Bronchial epithelial cell (primary cell): ENCODE measurements around the gene SLC38A9. TPM values are rescaled to one million over a fixed set of nuclear protein-coding genes. Genes with fewer than 3 reads are reported as not detected.
A peak's percentile ranks its signal among the peaks of the same experiment; 100 is the strongest.

ENCODE experiments used
- DNase-seq: peaks from one replicate; pipeline ENCODE4 v3.0.0-alpha.2; 2010; ENCODE audit warnings: low read depth
- FAIRE-seq: peaks from 2 replicates; lab custom pipeline; 2011; peaks lifted over from hg19 to GRCh38; lab: Jason Lieb, UNC
- H3K27me3 ChIP-seq: 2 replicates; pipeline ENCODE4 v1.5.1; 2011; ENCODE audit warnings: low read length; ENCODE audit not compliant: control insufficient read depth, insufficient read depth
- H3K36me3 ChIP-seq: 2 replicates; pipeline ENCODE4 v1.5.1; 2011; ENCODE audit warnings: low read length; ENCODE audit not compliant: control insufficient read depth, insufficient read depth
- H3K4me3 ChIP-seq: 2 replicates; pipeline ENCODE4 v1.5.1; 2011; ENCODE audit warnings: mild to moderate bottlenecking, low read depth, low read length, control low read depth
- CTCF ChIP-seq: IDR thresholded peaks from 2 replicates; pipeline ENCODE4 v1.5.1; 2011; ENCODE audit warnings: mild to moderate bottlenecking, moderate library complexity, low read length, control low read depth, inconsistent platforms; ENCODE audit not compliant: insufficient read depth, severe bottlenecking
- total RNA-seq: library from RNA; depleted of rRNA; stranded (reverse); fragments of >200 nt; gene quantifications from 2 replicates; pipeline ENCODE4 v1.2.1, GENCODE V29; 2014

Gene SLC38A9
- total RNA-seq, 1 donor from 2014 or later: 32.4 TPM

GRCh38 chr5:55600497-55601203 is 111.5 kb downstream of the SLC38A9 start:
- H3K27me3 ChIP-seq: no peaks in the 10 kb centered on the region
- H3K36me3 ChIP-seq: no peaks in the 10 kb centered on the region
- no peak for TF ChIP-seq CTCF
- no peak for FAIRE-seq
- no peak for DNase-seq
- H3K4me3 ChIP-seq: no peak overlapping the region

- FAIRE-seq: no peak
- Histone ChIP-seq H3K27me3 (no peaks in the 10 kb centered on the region), H3K4me3 (no peak overlapping the region), H3K36me3 (no peaks in the 10 kb centered on the region)
- DNase-seq: no peak
- no peak for TF ChIP-seq CTCF
Measured at GRCh38 chr5:55600086-55600485, 112.0 kb downstream of the SLC38A9 start.

GRCh38 chr5:55599148-55600050 is 112.7 kb downstream of the SLC38A9 start:
- H3K4me3 ChIP-seq: no peak overlapping the region
- no peak for DNase-seq
- no peak for FAIRE-seq
- H3K27me3 ChIP-seq: no peaks in the 10 kb centered on the region
- no peaks in the 10 kb centered on the region for H3K36me3 ChIP-seq
- TF ChIP-seq CTCF: no peak

- Histone ChIP-seq H3K36me3 (no peaks in the 10 kb centered on the region), H3K4me3 (no peak overlapping the region), H3K27me3 (no peaks in the 10 kb centered on the region)
- no peak for TF ChIP-seq CTCF
- DNase-seq (peak; percentile 97), FAIRE-seq (peak; percentile 28)
Measured at GRCh38 chr5:55597014-55597981, 114.8 kb downstream of the SLC38A9 start.

GRCh38 chr5:55594671-55595070 is 117.5 kb downstream of the SLC38A9 start:
- H3K4me3 ChIP-seq: no peak overlapping the region

More at GRCh38 chr5:55594671-55595070, 117.5 kb downstream of the SLC38A9 start:
- no peak for FAIRE-seq
- Histone ChIP-seq H3K27me3 (no peaks in the 10 kb centered on the region), H3K36me3 (no peaks in the 10 kb centered on the region)
- DNase-seq: no peak
- TF ChIP-seq CTCF: no peak
